Activated T-cell treated with anti-CD3 and anti-CD28 coated beads for 48 hours (primary cell): Measurements from ENCODE around the gene NANS.
"Not testable (repeated sequence)": the region's sequence is repeated elsewhere in the genome, so short reads cannot be mapped to it uniquely, and the experiment has no call there.

ENCODE experiments used
- DNase-seq: peaks from one replicate; pipeline ENCODE4 v3.0.0-alpha.2; 2020; ENCODE audit warnings: low read depth

The NANS gene

GRCh38 chr9:98101868-98102273 is 45.3 kb downstream of the NANS start:
- peak; percentile 65 for DNase-seq

- no peak for DNase-seq
These were observed 47.9 kb downstream of the NANS start for GRCh38 chr9:98104445-98104881.

GRCh38 chr9:98105006-98105405 is 48.5 kb downstream of the NANS start:
- DNase-seq = no peak

GRCh38 chr9:98107926-98108325 is 51.4 kb downstream of the NANS start:
- DNase-seq = no peak

GRCh38 chr9:98108531-98109031 is 52.0 kb downstream of the NANS start:
- no peak for DNase-seq

- DNase-seq = no peak
These were observed 52.5 kb downstream of the NANS start for GRCh38 chr9:98109052-98109451.

GRCh38 chr9:98117097-98117496 is 60.6 kb downstream of the NANS start:
- not testable (repeated sequence) for DNase-seq

- DNase-seq = peak; percentile 31
These were observed 61.6 kb downstream of the NANS start for GRCh38 chr9:98117984-98118639.

GRCh38 chr9:98118640-98119601 is 62.4 kb downstream of the NANS start, which contains the start of gene TRIM14:
TSS of gene TRIM14 (minus strand) at chr9:98119222. CDS start at chr9:98119188, 34 bp downstream.
- DNase-seq = peak; percentile 61

GRCh38 chr9:98120476-98120875 is 63.9 kb downstream of the NANS start:
- no peak for DNase-seq

- no peak for DNase-seq
These were observed 64.5 kb downstream of the NANS start for GRCh38 chr9:98121058-98121457.

GRCh38 chr9:98124091-98124490 is 67.6 kb downstream of the NANS start:
- DNase-seq = not testable (repeated sequence)

GRCh38 chr9:98124637-98125426 is 68.3 kb downstream of the NANS start:
- DNase-seq = no peak

GRCh38 chr9:98127226-98127625 is 70.7 kb downstream of the NANS start:
- DNase-seq = no peak

GRCh38 chr9:98128316-98128715 is 71.8 kb downstream of the NANS start:
- DNase-seq = no peak

GRCh38 chr9:98129451-98129881 is 72.9 kb downstream of the NANS start:
- DNase-seq = no peak

- not testable (repeated sequence) for DNase-seq
These were observed 73.5 kb downstream of the NANS start for GRCh38 chr9:98130060-98130459.

- DNase-seq = no peak
These were observed 74.2 kb downstream of the NANS start for GRCh38 chr9:98130576-98131228.

- DNase-seq = no peak
These were observed 75.6 kb downstream of the NANS start for GRCh38 chr9:98132158-98132557.
